Ishikawa (cell line): Measurements from ENCODE around the gene CRY1.

Experiments
- TF ChIP-seq, protein P1 (sequence below): IDR thresholded peaks from 2 replicates; pipeline ENCODE4 v1.6.1; 2012; ENCODE audit warnings: low read depth, mild to moderate bottlenecking
- TF ChIP-seq, protein P2 (sequence below): IDR thresholded peaks from 2 replicates; pipeline ENCODE4 v1.6.1; 2012

- TF ChIP-seq, protein P1, sequence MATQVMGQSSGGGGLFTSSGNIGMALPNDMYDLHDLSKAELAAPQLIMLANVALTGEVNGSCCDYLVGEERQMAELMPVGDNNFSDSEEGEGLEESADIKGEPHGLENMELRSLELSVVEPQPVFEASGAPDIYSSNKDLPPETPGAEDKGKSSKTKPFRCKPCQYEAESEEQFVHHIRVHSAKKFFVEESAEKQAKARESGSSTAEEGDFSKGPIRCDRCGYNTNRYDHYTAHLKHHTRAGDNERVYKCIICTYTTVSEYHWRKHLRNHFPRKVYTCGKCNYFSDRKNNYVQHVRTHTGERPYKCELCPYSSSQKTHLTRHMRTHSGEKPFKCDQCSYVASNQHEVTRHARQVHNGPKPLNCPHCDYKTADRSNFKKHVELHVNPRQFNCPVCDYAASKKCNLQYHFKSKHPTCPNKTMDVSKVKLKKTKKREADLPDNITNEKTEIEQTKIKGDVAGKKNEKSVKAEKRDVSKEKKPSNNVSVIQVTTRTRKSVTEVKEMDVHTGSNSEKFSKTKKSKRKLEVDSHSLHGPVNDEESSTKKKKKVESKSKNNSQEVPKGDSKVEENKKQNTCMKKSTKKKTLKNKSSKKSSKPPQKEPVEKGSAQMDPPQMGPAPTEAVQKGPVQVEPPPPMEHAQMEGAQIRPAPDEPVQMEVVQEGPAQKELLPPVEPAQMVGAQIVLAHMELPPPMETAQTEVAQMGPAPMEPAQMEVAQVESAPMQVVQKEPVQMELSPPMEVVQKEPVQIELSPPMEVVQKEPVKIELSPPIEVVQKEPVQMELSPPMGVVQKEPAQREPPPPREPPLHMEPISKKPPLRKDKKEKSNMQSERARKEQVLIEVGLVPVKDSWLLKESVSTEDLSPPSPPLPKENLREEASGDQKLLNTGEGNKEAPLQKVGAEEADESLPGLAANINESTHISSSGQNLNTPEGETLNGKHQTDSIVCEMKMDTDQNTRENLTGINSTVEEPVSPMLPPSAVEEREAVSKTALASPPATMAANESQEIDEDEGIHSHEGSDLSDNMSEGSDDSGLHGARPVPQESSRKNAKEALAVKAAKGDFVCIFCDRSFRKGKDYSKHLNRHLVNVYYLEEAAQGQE: no peak
- TF ChIP-seq, protein P2, sequence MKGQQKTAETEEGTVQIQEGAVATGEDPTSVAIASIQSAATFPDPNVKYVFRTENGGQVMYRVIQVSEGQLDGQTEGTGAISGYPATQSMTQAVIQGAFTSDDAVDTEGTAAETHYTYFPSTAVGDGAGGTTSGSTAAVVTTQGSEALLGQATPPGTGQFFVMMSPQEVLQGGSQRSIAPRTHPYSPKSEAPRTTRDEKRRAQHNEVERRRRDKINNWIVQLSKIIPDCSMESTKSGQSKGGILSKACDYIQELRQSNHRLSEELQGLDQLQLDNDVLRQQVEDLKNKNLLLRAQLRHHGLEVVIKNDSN: no peak
These were observed 118.8 kb downstream of the CRY1 start for GRCh38 chr12:106974511-106974910.
